GM18517 (cell line): ENCODE measurements around the gene MGAT4A.
"Not testable (repeated sequence)": the region's sequence is repeated elsewhere in the genome, so short reads cannot be mapped to it uniquely, and the experiment has no call there.

Experiments
- ATAC-seq: cut with Tn5 transposase; IDR thresholded peaks from one replicate; pipeline ENCODE4 v1.9.1; 2021; ENCODE audit warnings: mild to moderate bottlenecking, moderate library complexity; ENCODE audit not compliant: unreplicated experiment

Gene MGAT4A

GRCh38 chr2:98608962-98609604 is 121.8 kb downstream of the MGAT4A start:
- ATAC-seq: no peak

GRCh38 chr2:98608116-98608961 is 122.6 kb downstream of the MGAT4A start, which contains the start of the genes COA5 and UNC50:
TSS of gene COA5 (minus strand) at chr2:98608512. CDS start at chr2:98608405, 107 bp downstream.
TSS of gene UNC50 (plus strand) at chr2:98608589. CDS start at chr2:98609760, 1,171 bp downstream.
- ATAC-seq: peak; percentile 77

- ATAC-seq: no peak
These were observed 123.2 kb downstream of the MGAT4A start for GRCh38 chr2:98607741-98608115.

GRCh38 chr2:98607104-98607503 is 123.8 kb downstream of the MGAT4A start:
- ATAC-seq: no peak

GRCh38 chr2:98606431-98606830 is 124.5 kb downstream of the MGAT4A start:
- no peak for ATAC-seq

- ATAC-seq: no peak
These were observed 125.9 kb downstream of the MGAT4A start for GRCh38 chr2:98605076-98605475.

GRCh38 chr2:98604547-98604946 is 126.4 kb downstream of the MGAT4A start:
- ATAC-seq: no peak

- peak; percentile 62 for ATAC-seq
These were observed 129.3 kb downstream of the MGAT4A start for GRCh38 chr2:98601532-98602132.

GRCh38 chr2:98598781-98599428 is 132.0 kb downstream of the MGAT4A start:
- ATAC-seq: no peak

GRCh38 chr2:98594665-98595064 is 136.3 kb downstream of the MGAT4A start:
- ATAC-seq: not testable (repeated sequence)

- ATAC-seq: no peak
These were observed 138.4 kb downstream of the MGAT4A start for GRCh38 chr2:98592565-98592964.

GRCh38 chr2:98589489-98589888 is 141.4 kb downstream of the MGAT4A start:
- ATAC-seq: no peak

GRCh38 chr2:98588880-98589431 is 142.0 kb downstream of the MGAT4A start:
- no peak for ATAC-seq

GRCh38 chr2:98586551-98587140 is 144.3 kb downstream of the MGAT4A start:
- ATAC-seq: no peak

GRCh38 chr2:98585386-98585785 is 145.5 kb downstream of the MGAT4A start:
- no peak for ATAC-seq

- no peak for ATAC-seq
These were observed 146.9 kb downstream of the MGAT4A start for GRCh38 chr2:98583816-98584618.

GRCh38 chr2:98583276-98583675 is 147.7 kb downstream of the MGAT4A start:
- no peak for ATAC-seq

- ATAC-seq: no peak
These were observed 148.4 kb downstream of the MGAT4A start for GRCh38 chr2:98582523-98582922.

- no peak for ATAC-seq
These were observed 150.2 kb downstream of the MGAT4A start for GRCh38 chr2:98580656-98581284.
